Measurements from ENCODE around the gene AKR1A1.

The AKR1A1 gene

GRCh38 chr1:45617618-45618017, 67.0 kb downstream of the AKR1A1 start:
- DNase-seq (ENCODE audit: low read depth), result no peak

GRCh38 chr1:45619149-45619921, 68.7 kb downstream of the AKR1A1 start:
- DNase-seq (ENCODE audit: low read depth), result no peak
